GM12873 (cell line): ENCODE results near the gene PRIMPOL.

Experiments
- CTCF ChIP-seq: IDR thresholded peaks from 2 replicates; pipeline ENCODE4 v1.5.1; 2012; ENCODE audit warnings: low read depth, mild to moderate bottlenecking, moderate library complexity, low read length, control low read depth; ENCODE audit not compliant: insufficient read depth; ENCODE audit errors: missing control alignments

PRIMPOL gene

GRCh38 chr4:184671101-184671500 is 21.6 kb downstream of the PRIMPOL start:
- no peak for TF ChIP-seq CTCF

- no peak for TF ChIP-seq CTCF
Measured at GRCh38 chr4:184672741-184673140, 23.2 kb downstream of the PRIMPOL start.

- TF ChIP-seq CTCF, result no peak
Measured at GRCh38 chr4:184674011-184674410, 24.5 kb downstream of the PRIMPOL start.

GRCh38 chr4:184675018-184675417 is 25.5 kb downstream of the PRIMPOL start:
- TF ChIP-seq CTCF, result no peak

- no peak for TF ChIP-seq CTCF
Measured at GRCh38 chr4:184675821-184676492, 26.4 kb downstream of the PRIMPOL start.

GRCh38 chr4:184680698-184681097 is 31.2 kb downstream of the PRIMPOL start:
- TF ChIP-seq CTCF, result no peak

GRCh38 chr4:184681916-184682315 is 32.4 kb downstream of the PRIMPOL start:
- no peak for TF ChIP-seq CTCF
